Endothelial cell of umbilical vein (primary cell): Measurements from ENCODE around the gene TEX48. TPM values are rescaled to one million over a fixed set of nuclear protein-coding genes. Genes with fewer than 3 reads are reported as not detected.

Experiments
- BruUV-seq: library from RNA; stranded (reverse); fragments of 400-500 nt; replicated peaks from 2 replicates; lab custom pipeline; 2021; lab: Mats Ljungman, UMichigan
- CTCF ChIA-PET: fragments of 300-600, 350-600 bp; sonication (Branson Sonifier 250); formaldehyde crosslinking; loops from one replicate; lab custom pipeline; 2021; ENCODE audit warnings: antibody characterized with exemption, inconsistent platforms; lab: Charles Lee
- POLR2A ChIA-PET: fragments of 300-600, 350-600 bp; sonication (Branson Sonifier 250); formaldehyde crosslinking; loops from one replicate; lab custom pipeline; 2021; ENCODE audit warnings: antibody characterized with exemption, inconsistent platforms; lab: Charles Lee
- DNase-seq: peaks from one replicate; pipeline ENCODE4 v3.0.0-alpha.2; 2011; ENCODE audit warnings: low read depth, low spot score
- FAIRE-seq: peaks from 2 replicates; lab custom pipeline; 2011; peaks lifted over from hg19 to GRCh38; lab: Jason Lieb, UNC
- H2AFZ ChIP-seq: 2 replicates; pipeline ENCODE4 v1.6.0; 2012; ENCODE audit warnings: low read depth, low read length, control low read depth, inconsistent platforms
- H3K27ac ChIP-seq: 2 replicates; pipeline ENCODE4 v1.5.1; 2011; ENCODE audit warnings: low read depth, mild to moderate bottlenecking, control low read depth, low read length, moderate library complexity; ENCODE audit not compliant: insufficient read depth
- H3K27me3 ChIP-seq, 2 experiments: 2 replicates each; pipeline versions ENCODE4 v1.6.0 to v1.6.1; 2011; ENCODE audit warnings: low read length in 2 of 2, mixed read lengths in 1 of 2; ENCODE audit not compliant: control insufficient read depth in 2 of 2, insufficient read depth in 2 of 2
- H3K36me3 ChIP-seq, 2 experiments: 2 replicates in 1 of 2; 3 replicates in 1 of 2; pipeline ENCODE4 v1.5.1; 2011; ENCODE audit warnings: low read length in 2 of 2, mild to moderate bottlenecking in 1 of 2, moderate library complexity in 1 of 2; ENCODE audit not compliant: control insufficient read depth in 2 of 2, insufficient read depth in 2 of 2; ENCODE audit errors: extremely low read depth in 1 of 2
- H3K4me1 ChIP-seq: 3 replicates; pipeline ENCODE4 v1.5.1; 2011; ENCODE audit warnings: mild to moderate bottlenecking, low read length; ENCODE audit not compliant: control insufficient read depth, insufficient read depth; ENCODE audit errors: extremely low read depth
- H3K4me2 ChIP-seq: 2 replicates; pipeline ENCODE4 v1.6.1; 2011; ENCODE audit warnings: low read length, control low read depth, mixed read lengths; ENCODE audit not compliant: insufficient read depth
- H3K4me3 ChIP-seq, 3 experiments: fragments of 200-600 bp in 1 of 3; sonication (generic), shearing (Covaris generic) in 1 of 3; replicated peaks in 1 of 3; 2 replicates each; pipeline ENCODE4 v1.5.1; 2011 to 2016; ENCODE audit warnings: control low read depth in 3 of 3, low read length in 3 of 3, mild to moderate bottlenecking in 2 of 3, inconsistent platforms in 1 of 3, low read depth in 1 of 3, moderate library complexity in 1 of 3; ENCODE audit not compliant: insufficient read depth in 1 of 3
- H3K79me2 ChIP-seq: 2 replicates; pipeline ENCODE4 v1.6.0; 2012; ENCODE audit warnings: low read length, inconsistent platforms; ENCODE audit not compliant: control insufficient read depth, insufficient read depth
- H3K9ac ChIP-seq: replicated peaks from 2 replicates; pipeline ENCODE3; 2011; ENCODE audit warnings: low read length, control low read depth; ENCODE audit not compliant: insufficient read depth; ENCODE audit errors: extremely low read depth
- H3K9me1 ChIP-seq: replicated peaks from 3 replicates; pipeline ENCODE4 v1.6.0; 2011; ENCODE audit warnings: mild to moderate bottlenecking, low read length; ENCODE audit not compliant: control insufficient read depth, insufficient read depth; ENCODE audit errors: extremely low read depth
- H3K9me3 ChIP-seq: replicated peaks from 2 replicates; pipeline ENCODE4 v1.5.1; 2012; ENCODE audit warnings: low read length, inconsistent platforms; ENCODE audit not compliant: control insufficient read depth, insufficient read depth
- H4K20me1 ChIP-seq: replicated peaks from 2 replicates; pipeline ENCODE3; 2011; ENCODE audit warnings: mild to moderate bottlenecking, low read length; ENCODE audit not compliant: control insufficient read depth, insufficient read depth; ENCODE audit errors: extremely low read depth
- CTCF ChIP-seq, 2 donors: IDR thresholded peaks; 1 replicate in 1 of 2; 2 replicates in 1 of 2; pipeline ENCODE4 v1.5.1; 2011; ENCODE audit warnings: low read length in 2 of 2, mild to moderate bottlenecking in 2 of 2, moderate library complexity in 2 of 2, control low read depth in 1 of 2, inconsistent platforms in 1 of 2, low read depth in 1 of 2; ENCODE audit not compliant: insufficient read depth in 1 of 2; ENCODE audit errors: extremely low read depth in 1 of 2
- EZH2 ChIP-seq: IDR thresholded peaks from 2 replicates; pipeline ENCODE4 v1.6.1; 2012; ENCODE audit warnings: borderline replicate concordance, low read depth, mild to moderate bottlenecking, moderate library complexity, low read length, inconsistent platforms; ENCODE audit not compliant: severe bottlenecking
- FOS ChIP-seq: IDR thresholded peaks from 2 replicates; pipeline ENCODE4 v1.6.1; 2011; ENCODE audit warnings: mild to moderate bottlenecking, low read length, moderate library complexity, borderline replicate concordance; ENCODE audit not compliant: insufficient read depth
- GATA2 ChIP-seq: IDR thresholded peaks from 2 replicates; pipeline ENCODE4 v1.7.0; 2011; ENCODE audit warnings: low read depth, mild to moderate bottlenecking, moderate library complexity, mixed read lengths, low read length; ENCODE audit not compliant: insufficient read length, insufficient read depth
- JUN ChIP-seq: IDR thresholded peaks from 2 replicates; pipeline ENCODE4 v1.6.1; 2011; ENCODE audit warnings: borderline replicate concordance, low read depth; ENCODE audit not compliant: insufficient read length, insufficient read depth
- MAX ChIP-seq: IDR thresholded peaks from 2 replicates; pipeline ENCODE4 v1.6.1; 2011; ENCODE audit not compliant: insufficient read depth, insufficient read length
- MYC ChIP-seq: IDR thresholded peaks from one replicate; pipeline ENCODE4 v1.6.1; 2011; ENCODE audit warnings: mild to moderate bottlenecking, low read depth, low read length
- POLR2A ChIP-seq: IDR thresholded peaks from 2 replicates; pipeline ENCODE4 v1.6.1; 2012; ENCODE audit warnings: low read depth, mild to moderate bottlenecking, control low read depth, low read length
- POLR2AphosphoS5 ChIP-seq: IDR thresholded peaks from 2 replicates; pipeline ENCODE4 v1.6.1; 2012; ENCODE audit warnings: low read depth, mild to moderate bottlenecking, control low read depth, low read length, moderate library complexity; ENCODE audit not compliant: insufficient read depth
- dilution Hi-C: fragments of 300-500 bp; cut with MboI; formaldehyde crosslinking; loops from one replicate; pipeline ENCODE4 v1.15.0; 2019; ENCODE audit warnings: low sequenced_read_pairs; ENCODE audit not compliant: extremely low pct_ligation_motif_present
- intact Hi-C: fragments of 100-400 bp; cut with micrococcal nuclease; formaldehyde crosslinking; loops from one replicate; pipeline ENCODE4 v1.10.0; 2022
- polyA plus RNA-seq, 4 experiments: library from polyadenylated mRNA; depleted of rRNA in 3 of 4; stranded (reverse) in 3 of 4; unstranded in 1 of 4; fragments of >200 nt; gene quantifications; 2 replicates each; pipeline versions ENCODE4 v1.2.1 to v1.2.3, GENCODE V29; 2011 to 2012; ENCODE audit warnings: missing spikeins in 1 of 4
- total RNA-seq: library from RNA; stranded (reverse); gene quantifications from 2 replicates; pipeline ENCODE4 v1.2.3, GENCODE V29; 2021

Gene TEX48
- total and polyA plus RNA-seq, 2 donors (not counting 3 experiments of a cell fraction or from before 2014, with no cell fraction given): not detected

- Histone ChIP-seq H3K79me2 (no peaks in the 10 kb centered on the region), H3K27ac (no peak overlapping the region), H3K9me3 (no peaks in the 10 kb centered on the region), H2AFZ (no peak overlapping the region), H4K20me1 (no peaks in the 10 kb centered on the region), H3K9me1 (no peaks in the 10 kb centered on the region), H3K4me1 (no peaks in the 10 kb centered on the region), H3K27me3 (no peaks in the 10 kb centered on the region), H3K9ac (no peak overlapping the region), H3K4me3 (no peak overlapping the region), H3K36me3 (peaks cover 0 to 7% of the 10 kb centered on the region in 2 experiments), H3K4me2 (no peak overlapping the region)
- ChIA-PET POLR2A (no interaction called here), CTCF (no interaction called here)
- FAIRE-seq (no peak), DNase-seq (no peak)
- no TSS peak for BruUV-seq
- dilution Hi-C loops: no loop called here
- TF ChIP-seq POLR2AphosphoS5 (no peak), FOS (no peak), MAX (no peak), EZH2 (no peak), CTCF (IDR thresholded peaks at IDR 0.05; ENCODE audit: extremely low read depth in 1 of 2, insufficient read depth in 1 of 2, low read depth in 1 of 2, low read length in 2 of 2) (no peak), JUN (no peak), MYC (no peak), POLR2A (no peak), GATA2 (no peak)
- intact Hi-C loops: no loop called here
Observed at GRCh38 chr9:114633438-114634089, 48.4 kb downstream of the TEX48 start.
